Stimulated activated naive CD4-positive, alpha-beta T cell treated with Interleukin-2 at 50 U/mL for 16 hours (primary cell): ENCODE data around the gene DYNC1I1.

Experiments
- DNase-seq: peaks from one replicate; lab custom pipeline; 2025; lab: John Stamatoyannopoulos, UW

DYNC1I1 gene

DNA sequence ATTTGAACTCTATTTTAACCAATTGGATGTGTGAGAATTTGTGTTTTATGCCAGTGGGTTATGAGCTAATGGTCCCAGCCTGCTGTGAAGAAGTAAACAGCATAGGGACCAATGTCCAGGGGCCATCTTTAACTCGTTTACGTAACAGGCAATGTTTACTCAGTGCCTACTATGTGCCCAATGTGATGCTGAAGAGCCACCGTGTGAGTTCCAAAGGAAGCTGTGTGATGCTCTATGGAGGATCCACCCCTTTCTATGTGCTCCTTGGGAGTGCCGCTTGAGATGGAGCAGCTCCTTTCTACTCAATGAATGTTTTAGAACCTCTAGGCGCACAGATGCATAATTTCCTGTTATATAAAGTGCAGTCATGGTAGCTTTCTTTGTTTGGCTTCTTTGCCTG, 21.3 kb downstream of the DYNC1I1 start:
- no peak for DNase-seq

DNA sequence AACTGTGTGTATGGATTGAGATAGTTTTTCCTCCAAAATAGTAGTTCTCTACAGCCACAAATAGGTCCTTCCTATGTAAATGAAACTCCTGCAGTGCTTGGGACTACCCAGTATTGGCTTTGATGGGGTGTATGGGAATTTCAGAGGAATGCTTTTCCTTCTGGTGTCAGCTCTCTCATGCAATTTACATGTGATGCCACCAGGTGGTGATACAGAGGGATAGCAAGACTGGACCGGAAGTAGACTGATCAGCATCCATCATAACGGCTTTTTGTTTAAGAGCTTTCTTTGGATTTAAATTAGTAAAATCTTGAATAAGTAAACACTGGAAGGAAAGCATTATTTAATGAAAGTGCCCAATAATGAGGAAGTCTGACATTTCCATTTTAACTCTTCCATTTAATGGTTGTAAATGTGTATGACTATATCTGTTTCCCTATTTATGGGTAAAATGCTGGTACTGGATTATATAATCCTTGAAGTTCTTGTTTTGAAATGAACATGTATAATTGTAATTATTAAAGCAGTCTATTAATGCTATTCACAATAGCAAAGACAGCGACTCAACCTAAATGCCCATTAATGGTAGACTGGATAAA, 22.7 kb downstream of the DYNC1I1 start:
- no peak for DNase-seq

DNA sequence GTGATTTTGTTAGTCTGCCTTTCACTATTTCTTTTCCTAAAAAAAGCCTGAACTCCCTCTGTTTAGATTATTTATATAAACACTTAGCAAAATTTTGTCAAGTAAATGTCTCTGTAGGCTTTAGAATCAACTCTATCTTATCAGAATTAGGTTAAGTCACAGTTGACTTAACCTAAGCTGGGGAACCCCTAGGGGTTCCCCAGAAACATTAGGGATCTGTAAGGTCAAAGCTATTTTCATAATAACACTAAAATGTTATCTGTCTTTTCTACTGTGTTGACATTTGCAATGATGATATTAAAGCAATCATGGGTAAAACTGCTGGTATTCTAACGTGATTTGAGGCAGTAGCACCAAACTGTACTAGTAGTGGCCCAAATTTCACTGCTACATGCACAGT, 24.3 kb downstream of the DYNC1I1 start:
- DNase-seq: no peak

DNA sequence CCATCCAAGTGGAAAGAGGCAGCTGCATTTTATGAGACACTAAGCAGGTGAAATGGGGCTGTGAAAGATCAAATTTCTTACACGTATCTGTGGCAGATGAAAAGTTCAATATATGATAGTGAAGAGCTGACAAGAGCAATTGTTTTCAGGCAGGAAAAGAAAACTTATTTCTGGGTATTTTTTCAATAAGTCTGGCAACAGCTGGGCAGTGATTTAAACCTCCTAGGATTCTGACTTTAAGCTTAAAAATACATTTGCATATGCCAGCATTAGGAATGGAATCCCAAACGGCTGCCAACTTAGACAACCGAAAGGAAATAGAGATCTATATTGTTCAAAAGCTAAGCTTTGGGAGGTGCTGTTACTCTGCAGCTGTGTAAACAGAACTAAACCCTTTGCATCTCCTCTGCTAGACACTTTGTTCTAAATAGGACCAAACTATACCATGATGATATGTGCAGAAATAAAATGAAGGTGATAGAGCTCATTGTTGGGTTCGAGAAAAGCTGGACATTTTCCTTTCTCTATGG, 26.1 kb downstream of the DYNC1I1 start:
- no peak for DNase-seq

DNA sequence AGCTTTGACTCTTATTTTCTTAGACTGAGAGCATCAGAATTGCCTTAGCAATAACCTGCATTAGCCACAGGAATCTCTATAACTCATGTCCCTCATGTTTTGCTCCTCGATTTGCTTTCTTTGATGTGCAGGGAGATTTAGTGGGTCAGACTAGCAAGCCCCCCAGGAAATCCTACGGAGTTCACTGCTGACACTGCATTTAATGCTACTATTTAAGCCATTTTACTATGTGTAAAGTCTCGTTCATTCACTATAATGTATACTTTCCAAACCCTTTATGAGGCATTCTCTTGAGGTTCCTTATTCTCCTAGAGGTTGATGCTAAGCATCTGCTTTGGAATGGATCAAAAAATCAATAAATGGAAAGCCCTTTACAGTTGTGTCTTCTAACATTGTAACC, 28.4 kb downstream of the DYNC1I1 start:
- DNase-seq: no peak

DNA sequence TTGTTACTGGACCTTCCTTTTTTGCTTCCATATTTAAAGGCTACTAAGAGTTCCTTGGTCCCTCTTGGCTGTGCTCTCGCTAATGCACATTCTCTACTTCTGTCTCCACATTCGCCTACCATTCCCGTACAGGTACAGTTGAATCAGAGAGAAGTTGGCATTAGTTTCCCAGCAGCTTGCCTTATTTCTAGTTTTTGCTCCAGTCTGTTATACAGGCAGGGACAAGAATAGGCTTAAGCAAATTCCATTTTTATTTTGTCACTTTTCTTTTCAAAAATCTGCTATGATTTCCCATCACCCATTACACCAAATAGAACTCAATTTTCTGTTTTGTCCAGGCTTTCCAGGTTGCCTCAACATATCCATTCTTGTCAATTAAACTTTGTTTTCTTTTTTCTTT, 29.9 kb downstream of the DYNC1I1 start:
- DNase-seq: no peak

DNA sequence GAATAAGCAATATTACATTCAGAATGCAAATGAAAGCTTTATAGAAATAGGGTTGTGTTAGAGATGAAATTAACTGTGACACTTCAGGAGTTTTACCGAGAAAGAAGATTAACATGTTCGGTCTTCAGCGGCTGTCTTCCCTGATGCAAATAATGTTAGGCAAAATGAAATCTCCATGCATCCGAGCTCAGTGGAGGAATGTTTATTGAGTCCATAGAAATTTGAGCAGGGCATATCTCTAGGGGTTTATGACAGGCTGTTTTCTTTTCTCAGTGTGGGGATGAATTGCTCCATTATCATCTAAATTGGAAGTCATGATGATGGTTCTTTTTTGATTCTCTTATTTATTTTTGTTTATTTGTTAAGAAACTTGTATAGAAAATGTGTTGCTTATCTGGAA, 31.7 kb downstream of the DYNC1I1 start:
- no peak for DNase-seq

DNA sequence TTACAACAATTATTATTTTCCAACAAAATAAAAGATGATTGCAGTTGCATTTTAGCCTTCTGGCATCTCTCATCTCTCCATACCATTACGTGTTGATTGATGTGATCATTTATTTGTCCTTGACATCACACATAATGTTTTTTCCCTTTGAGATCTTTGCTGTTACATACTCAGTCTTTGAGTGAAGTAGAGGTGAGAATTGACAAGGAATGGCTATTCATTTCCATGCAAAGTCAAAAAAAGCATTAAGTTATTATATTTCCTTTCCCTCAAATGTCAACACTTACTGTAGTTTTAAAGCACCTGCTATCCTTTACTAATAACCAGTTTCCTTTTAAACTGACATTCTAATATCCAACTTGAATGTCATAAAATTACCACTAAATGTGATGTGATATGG, 33.6 kb downstream of the DYNC1I1 start:
- DNase-seq: no peak

DNA sequence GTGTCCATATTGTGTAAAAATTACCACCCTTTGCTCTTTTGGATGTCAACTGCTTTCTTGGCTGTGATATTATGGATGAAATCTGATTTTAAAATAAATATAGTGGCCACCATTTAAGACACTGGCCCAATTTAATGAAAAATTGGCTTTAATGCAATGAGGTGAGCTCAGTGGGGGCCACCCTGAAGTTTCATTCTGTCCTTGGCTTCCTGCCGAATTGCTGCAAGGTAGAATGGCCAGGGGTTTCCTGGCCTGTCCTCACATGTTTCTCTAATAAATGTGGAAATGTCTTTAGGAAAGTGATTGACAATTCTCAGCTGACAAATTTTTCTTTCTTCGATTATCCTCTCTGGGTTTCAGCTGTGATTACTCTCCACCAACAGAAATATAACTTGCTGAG, 36.0 kb downstream of the DYNC1I1 start:
- DNase-seq: no peak

DNA sequence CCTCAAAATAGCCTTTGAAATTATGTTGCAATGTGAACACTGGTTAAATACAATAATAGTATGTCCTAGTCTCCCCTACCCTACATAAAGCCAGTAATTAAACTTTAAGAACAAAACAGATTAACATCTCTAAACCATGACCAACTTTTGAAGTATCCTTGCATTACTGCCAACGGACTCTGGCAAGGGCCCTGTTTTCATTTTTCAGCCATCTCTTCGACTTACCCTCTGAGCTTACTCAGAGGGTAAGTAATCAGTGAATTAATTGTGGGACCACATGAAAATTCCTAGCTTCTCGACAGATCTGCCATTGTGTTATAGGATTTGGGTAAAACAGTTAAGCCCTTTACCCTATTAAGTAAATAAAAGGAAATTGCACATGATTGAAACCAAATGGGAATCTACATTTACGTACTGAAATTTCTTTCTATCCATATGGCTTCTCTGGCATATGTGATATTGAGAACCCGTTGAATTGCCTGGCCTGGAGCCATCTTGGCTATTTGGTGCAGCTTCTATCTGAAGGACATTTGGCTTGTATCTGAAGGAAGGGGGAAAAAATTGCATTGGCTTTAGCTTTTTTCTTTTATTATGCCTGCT, 39.6 kb downstream of the DYNC1I1 start:
- no peak for DNase-seq

DNA sequence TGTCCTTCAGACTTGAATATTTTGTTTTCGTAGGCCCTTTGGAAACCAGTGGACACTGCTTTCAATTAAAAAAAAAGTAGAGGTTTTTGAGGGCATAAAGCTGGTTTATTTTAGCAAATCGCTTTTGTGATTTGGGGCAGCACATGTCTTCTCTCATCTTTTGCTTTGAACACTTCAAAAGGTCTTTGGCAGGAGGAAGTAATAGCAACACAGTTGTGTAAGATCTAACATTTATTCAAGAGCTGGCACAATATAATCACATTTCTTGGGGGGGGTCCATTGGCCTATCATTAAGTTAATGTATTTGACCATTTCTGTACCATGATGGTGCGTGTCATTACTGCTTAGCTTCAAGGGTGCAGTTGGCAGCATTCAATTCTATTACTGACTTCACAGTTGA, 42.4 kb downstream of the DYNC1I1 start:
- DNase-seq: no peak

DNA sequence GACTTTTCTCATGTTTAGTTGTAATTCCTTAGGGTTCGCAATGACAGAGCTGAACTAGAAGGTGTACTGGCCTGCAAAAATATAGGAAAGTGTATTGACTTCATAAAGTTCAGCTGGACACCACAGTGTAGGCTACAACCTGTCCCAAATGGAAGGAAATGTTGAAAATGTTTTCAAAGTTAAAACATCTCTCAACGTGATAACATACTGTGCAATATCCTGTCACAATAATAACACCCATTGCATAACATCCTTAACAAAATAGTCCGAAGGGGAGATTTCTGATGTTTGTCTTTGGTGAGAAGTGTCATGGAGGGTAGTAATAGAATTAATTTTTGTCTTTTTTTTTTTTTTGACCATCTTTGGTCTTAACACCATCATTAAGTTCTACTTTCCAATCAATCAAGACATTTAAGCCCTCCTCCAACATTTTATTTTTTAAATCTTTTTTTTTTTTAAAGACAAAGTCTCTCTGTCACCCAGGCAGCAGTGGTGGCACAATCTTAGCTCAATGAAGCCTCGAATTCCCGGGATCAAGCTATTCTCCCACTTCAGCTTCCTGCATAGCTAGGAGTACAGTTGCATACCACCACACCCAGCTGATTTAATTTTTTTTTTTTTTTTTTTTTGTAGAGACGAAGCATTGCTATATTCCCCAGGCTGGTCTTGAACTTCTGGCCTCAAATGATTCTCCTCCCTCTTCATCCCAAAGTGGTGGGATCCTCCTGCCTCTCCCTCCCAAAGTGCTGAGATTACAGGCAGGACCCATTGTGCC, 45.7 kb downstream of the DYNC1I1 start:
- DNase-seq: no peak

DNA sequence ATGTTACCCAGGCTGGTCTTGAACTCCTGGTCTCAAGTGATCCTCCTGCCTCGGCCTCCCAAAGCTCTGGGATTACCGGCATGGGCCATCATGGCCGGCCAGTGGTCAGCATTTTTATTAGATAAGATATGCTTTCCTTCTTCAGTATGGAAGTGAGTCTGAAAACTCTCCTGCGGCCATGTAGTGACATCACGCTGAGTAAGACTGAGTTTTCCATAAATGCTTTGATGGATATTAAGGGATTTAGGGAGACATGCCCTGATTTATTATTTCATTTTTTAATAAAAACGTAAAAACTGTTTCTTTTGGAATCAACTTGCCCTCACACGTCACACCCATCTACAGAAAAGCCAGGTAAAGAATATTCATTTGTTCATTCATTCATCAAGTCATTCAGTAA, 48.4 kb downstream of the DYNC1I1 start:
- DNase-seq: no peak

DNA sequence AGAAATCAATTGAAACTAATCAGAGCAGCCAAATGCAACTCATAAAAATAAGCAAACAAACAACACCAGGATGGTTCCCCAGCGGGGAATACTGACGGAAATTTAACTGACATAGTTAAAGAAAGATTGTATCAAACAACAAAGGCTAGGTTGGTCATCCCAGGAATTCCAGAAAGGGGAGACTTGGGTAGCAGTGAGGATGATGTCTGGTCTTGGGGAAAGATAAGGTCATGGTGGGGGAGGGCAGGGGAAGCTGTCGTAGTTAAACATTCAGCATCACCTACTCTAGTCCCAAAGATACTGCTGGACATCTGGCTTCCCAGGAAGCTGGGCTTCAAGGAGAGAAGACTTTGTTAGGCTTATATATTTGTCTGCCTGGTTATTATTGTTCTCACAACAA, 50.4 kb downstream of the DYNC1I1 start:
- DNase-seq: no peak

DNA sequence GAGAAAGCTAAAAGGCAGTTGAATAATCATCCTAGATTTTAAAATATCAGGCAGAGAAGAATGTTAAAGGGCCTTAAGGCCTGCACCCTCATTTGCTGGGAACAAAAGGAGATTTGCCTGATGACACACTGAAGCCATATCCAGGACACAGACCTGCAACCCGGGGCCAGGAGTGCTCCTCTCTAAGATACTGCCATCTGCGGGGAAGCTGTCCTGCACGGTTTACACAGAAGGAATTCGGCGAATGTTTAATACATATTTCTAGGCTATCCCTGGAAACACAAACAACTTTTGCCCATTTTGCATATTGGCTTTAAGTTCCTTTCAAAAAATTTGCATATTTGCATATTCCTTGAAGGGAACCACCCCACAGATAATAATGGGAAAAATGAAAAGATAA, 52.3 kb downstream of the DYNC1I1 start:
- no peak for DNase-seq

DNA sequence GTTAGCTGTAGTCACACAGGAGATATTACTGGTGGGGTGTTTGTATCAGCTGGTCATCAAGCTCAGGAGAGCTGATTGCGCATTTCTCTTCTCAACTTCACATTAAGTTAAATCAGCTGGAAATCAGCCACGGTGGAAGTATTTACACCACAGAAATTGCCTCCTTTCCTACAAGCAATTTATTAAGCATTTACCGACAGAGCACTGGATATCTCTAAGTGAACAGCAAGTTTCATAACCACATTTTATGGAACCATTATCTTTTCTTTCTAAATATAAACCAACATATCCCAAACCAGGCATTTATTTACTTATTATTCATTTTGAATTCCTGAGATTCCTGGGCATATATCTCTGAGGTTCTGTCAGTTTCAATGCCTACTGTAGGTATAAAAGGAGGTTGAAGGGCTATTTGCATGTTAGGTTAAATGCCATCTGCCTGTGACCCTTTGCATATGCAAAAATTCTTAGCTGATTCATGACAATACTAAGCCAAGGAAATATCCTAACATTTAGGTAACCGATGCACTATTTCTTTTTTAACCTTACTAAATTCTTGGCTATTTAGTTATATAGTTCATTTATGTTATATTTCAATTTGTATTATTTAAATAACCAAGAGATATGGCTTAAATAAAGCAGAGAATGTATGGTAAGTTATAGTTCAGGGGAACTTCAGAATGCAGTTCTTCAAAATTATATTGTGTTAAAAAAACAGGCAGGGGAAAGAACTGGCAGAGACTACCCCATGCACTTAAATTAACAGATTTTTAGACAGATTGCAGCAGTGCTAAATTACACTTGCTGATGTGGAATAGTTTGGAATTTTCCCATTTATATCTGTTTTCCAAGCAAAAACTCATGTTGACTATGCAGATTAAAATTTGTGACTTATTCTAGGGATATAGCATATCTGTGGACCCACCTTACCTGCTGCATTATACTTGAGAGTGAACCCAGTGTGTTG, 56.8 kb downstream of the DYNC1I1 start:
- DNase-seq: no peak

DNA sequence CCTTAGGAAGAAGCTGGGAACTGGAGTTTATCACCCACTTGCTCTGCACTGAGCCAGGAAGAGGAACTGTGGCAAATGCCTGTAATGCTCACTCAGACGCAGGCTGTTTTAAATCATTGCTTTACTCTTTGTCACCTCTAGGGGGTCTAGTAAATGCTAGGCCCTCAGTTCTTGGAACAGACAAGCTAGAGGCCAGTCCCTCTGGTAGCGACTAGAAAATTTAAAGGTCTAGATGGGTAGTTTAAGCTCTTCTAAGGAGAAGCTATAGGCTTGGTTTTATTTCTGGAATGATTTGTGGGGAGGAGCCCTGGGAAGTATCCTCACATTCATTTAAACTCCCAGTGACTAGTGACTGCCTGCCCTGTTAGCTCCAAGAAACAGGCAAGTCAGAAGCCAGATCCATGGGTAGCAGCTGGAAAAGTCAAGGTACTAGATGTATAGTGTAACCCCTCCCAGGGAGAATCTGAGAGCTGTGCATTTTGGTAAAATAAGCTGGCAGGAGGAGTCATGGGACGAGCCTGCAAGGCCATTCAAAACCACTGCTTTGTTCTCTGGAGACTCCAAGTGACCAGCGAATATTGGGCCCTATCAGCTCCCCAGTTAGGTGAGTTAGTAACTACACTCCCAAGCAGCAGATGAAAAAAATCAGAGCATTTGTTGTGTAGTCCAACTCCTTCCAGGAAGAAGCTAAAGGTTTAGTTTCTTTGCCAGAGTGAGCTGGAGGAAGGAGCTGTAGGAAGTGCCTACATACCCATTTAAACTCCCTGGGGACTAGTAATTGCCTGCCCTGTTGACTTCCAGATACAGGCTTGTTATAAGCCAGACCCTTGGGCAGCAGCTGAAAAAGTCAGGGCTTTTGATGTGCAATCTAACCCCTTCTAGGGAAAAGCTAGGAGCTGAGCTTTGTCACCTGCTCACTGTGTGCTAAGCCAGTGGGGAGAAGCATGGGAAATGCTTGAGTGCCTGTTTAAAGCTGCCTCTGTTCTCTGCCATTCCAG, 68.9 kb downstream of the DYNC1I1 start:
- DNase-seq: no peak

DNA sequence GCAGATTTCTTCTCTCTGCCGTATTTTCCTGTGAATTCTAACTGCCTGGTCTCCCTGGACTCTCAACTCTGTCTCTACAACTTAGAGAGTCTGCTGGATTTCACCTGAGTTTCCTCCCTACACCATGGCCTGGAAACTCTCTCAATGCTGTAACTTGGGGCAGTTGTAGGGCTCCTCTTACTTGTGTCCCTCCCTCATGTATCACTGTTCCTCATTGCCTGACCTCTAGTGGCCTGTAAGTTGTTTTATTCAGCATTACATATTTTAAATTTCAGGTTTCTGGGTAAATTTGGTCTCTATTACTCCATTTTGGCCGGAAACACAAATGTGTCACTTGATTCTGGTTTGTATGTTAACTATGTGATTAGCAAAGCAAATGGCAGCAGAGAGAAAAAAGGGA, 70.9 kb downstream of the DYNC1I1 start:
- DNase-seq: no peak

DNA sequence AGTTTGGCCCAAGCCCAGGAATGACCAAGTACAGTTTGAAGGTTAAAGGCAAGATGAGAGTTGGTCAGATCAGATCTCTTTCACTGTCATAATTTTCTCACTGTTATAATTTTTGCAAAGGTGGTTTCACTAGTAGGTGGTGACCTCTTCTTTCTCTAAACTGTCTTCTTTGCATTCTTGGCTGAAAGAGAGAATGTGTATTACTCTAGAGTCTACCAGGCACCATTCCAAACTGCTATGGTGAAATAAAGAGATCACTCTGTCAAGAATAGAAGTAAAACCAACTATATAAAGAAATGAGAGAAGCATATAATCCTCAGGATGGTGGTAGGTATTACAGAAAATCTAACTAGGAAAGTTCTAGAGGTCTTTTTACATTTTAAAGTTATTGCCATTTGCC, 72.7 kb downstream of the DYNC1I1 start:
- DNase-seq: no peak

DNA sequence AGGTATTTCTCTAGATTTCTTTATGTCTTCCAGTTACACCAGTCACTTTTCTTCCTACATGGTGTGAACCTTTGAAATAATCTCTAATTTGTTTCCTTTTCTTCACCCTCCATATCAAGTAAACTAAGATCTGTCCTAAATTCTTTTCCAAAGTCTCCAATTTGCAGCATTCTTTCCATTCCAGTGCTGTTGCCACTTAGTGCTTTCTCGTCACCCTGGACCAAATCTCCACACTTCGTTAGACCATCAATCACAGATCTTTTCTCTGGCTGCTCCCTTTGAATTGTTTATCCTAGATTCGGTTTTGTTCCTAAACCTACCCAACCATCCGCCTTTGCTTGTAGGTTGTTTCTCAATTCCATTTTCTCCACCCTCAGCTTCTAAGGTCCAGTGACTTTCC, 74.7 kb downstream of the DYNC1I1 start:
- DNase-seq: no peak

DNA sequence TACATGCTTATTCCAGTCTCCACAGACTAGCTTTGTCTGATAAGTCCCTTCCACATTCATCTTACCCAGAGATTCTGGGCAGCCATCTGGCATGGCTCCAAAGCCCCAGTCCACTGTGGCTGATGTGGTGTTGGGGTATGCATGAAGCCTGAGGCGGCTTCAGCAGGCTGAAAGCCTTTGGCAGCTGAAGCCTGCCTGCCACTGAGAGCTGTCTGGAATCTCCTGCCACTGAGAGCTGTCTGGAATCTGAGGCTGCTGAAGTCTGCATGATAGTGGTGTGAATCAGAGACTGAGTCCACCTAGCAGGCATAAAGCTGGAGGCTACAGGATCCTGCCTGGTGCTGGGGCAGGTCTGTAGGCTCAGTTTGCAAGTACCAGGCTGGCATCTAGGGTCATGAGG, 87.1 kb downstream of the DYNC1I1 start:
- DNase-seq: no peak
